Heart left ventricle (tissue), 16 donors: ENCODE results near the gene TBX4. TPM values are rescaled to one million over a fixed set of nuclear protein-coding genes. Genes with fewer than 3 reads are reported as not detected.

ENCODE experiments used
- ATAC-seq, 4 donors: fragments of 200-7000 bp; cut with Tn5 transposase; one replicate each; pipeline ENCODE4 v1.9.1; 2020 to 2022; ENCODE audit warnings: moderate library complexity in 4 of 4, mild to moderate bottlenecking in 3 of 4, moderate number of reproducible peaks in 1 of 4
- DNase-seq, 5 donors: peaks; one replicate each; pipeline ENCODE4 v3.0.0-alpha.2; 2020
- H3K27ac ChIP-seq, 12 donors: fragments of 200-600 bp; sonication (generic) in 4 of 12; one replicate each; pipeline versions ENCODE4 v1.5.0 to v1.8.0; 2016 to 2022; ENCODE audit warnings: mild to moderate bottlenecking in 2 of 12
- H3K27me3 ChIP-seq, 9 donors: fragments of 200-600 bp; sonication (generic) in 2 of 9; one replicate each; pipeline versions ENCODE4 v1.5.1 to v1.8.0; 2016 to 2022; ENCODE audit warnings: mild to moderate bottlenecking in 3 of 9
- H3K36me3 ChIP-seq, 9 donors: fragments of 200-600 bp; sonication (generic) in 2 of 9; one replicate each; pipeline versions ENCODE4 v1.5.0 to v1.8.0; 2018 to 2022; ENCODE audit warnings: mild to moderate bottlenecking in 2 of 9
- H3K4me1 ChIP-seq, 12 donors: fragments of 200-600 bp; sonication (generic) in 4 of 12; one replicate each; pipeline versions ENCODE4 v1.5.0 to v1.8.0; 2016 to 2022; ENCODE audit warnings: mild to moderate bottlenecking in 3 of 12
- H3K4me3 ChIP-seq, 12 donors: fragments of 200-600 bp; sonication (generic) in 4 of 12; one replicate each; pipeline versions ENCODE4 v1.5.0 to v1.8.0; 2017 to 2022; ENCODE audit warnings: mild to moderate bottlenecking in 9 of 12, moderate library complexity in 4 of 12
- H3K9me3 ChIP-seq, 12 donors: fragments of 200-600 bp; sonication (generic) in 4 of 12; one replicate each; pipeline versions ENCODE4 v1.5.0 to v1.8.0; 2016 to 2022; ENCODE audit warnings: mild to moderate bottlenecking in 1 of 12
- POLR2A ChIP-seq, 2 donors: fragments of 450-650 bp; IDR thresholded peaks; one replicate each; pipeline ENCODE4 v1.6.1; 2017; ENCODE audit warnings: antibody characterized with exemption in 2 of 2, mild to moderate bottlenecking in 2 of 2, moderate library complexity in 2 of 2
- WGBS, 4 donors: extraction: QIAGEN DNeasy Blood & Tissue Kit in 2 of 4; methylation state at CpG; one replicate each; pipeline versions ENCODE4 v1.1.5 to v1.1.7; 2013 to 2018; 5-methylcytosine and 5-hydroxymethylcytosine counted together
- intact Hi-C, 10 donors: fragments of 100-400 bp; cut with DNase I; formaldehyde crosslinking; loops; one replicate each; pipeline versions ENCODE4 v1.11.1 to v1.14.2; 2022
- polyA plus RNA-seq, 2 donors: library from polyadenylated mRNA; stranded (reverse); fragments of 200-250 nt; gene quantifications; one replicate each; pipeline ENCODE4 v1.2.3, GENCODE V29; 2013
- total RNA-seq, 9 donors: library from RNA; depleted of rRNA in 2 of 9; stranded (reverse); fragments of >200 nt in 2 of 9; fragmentation: NEBNext Ultra II Directional in 3 of 9; extraction: Animal tissue kit (Norgen Biotek cat#: 25700) in 3 of 9; gene quantifications; one replicate each; pipeline versions ENCODE4 v1.1.0 to v1.2.4, GENCODE V29; 2016 to 2023
- TF ChIP-seq, protein P1 (sequence below), 12 donors: fragments of 200-600 bp; sonication (generic) in 4 of 12; IDR thresholded peaks; one replicate each; pipeline versions ENCODE4 v1.5.0 to v1.8.0; 2018 to 2022; ENCODE audit warnings: antibody characterized with exemption in 12 of 12, mild to moderate bottlenecking in 5 of 12
- donor health status: ischemic (EF 13 %, LVEDD 7.1; RV severe dilation, severe dysfunction).
- donor health status: healthy with polysubstance abuse.
- donor health status: DM: no; HTN: yes; CAD: no.
- donor health status: DM: no; HTN: no; CAD: no.
- donor health status: ischemic (EF 25% LVEDD 6.9; RV normal size, moderate dysfunction).
- donor health status: ischemic (EF 25% LVEDD 5.7; RV mildly dilated, moderate dysfunction).
- donor health status: healthy.
- donor health status: DM: yes; HTN: yes; CAD: no.
- donor health status: ischemic (EF 35%, LVEDD 5.7; RV mildly dilated, moderate dysfunction).
- donor health status: nonischemic (EF 11% LVEDD 7.7; RV severe dilation, severe dysfunction).
- donor health status: DM: yes; HTN: yes; CAD: no.
- donor health status: PGD.
- donor health status: ischemic (EF 29% LVEDD 5.4; RV normal size, mild dysfunction).
- donor health status: nonischemic (EF 23%, LVEDD 6.1; RV moderate dilation, normal function).

TBX4 gene
- total and polyA plus RNA-seq, 11 donors: 0.07 to 0.29 (median 0.10) TPM; not detected in 7

DNA sequence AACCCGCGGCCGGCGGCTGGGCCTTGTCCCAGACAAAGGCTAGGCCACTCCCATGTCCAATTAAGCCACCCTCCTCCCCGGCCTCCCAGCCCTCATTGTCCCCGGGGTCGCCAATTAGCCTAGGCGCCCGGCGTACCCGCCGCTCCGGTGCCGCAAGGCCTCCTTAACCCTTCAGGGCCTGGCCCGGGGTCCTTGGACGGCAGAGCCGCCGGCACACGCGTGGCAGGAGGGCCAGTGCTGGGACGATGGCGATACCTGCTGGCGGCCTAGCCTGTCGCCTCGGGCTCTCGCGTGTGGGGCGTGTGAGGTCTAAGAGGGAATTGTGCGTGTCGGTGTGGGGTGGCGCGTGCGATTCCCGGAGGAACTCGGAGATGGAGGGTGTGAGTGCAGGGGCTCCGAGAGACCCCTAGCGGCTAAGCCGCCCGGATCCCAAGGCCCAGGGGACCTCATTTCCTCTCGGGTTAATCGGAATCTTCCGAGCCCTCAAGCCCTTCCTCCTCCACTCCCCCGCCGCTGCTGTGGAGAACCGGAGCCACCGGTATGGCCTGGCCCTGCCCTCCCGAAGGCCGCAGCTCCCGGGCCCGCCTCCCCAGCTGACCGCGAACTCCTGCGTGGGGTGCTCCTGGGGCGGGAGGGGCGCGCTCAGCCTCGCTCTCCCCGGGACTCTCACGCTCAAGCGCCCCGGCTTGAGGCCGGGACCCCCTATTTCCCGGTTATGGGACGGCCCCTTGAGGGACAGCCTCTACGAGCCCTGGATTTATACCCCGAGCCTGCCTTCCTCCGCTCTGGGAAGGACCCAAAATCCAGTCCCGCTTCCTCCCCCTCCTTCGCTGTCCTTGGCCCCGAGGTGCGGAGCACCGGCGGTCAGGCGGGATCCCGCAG, 40.7 kb upstream of the TBX4 start:
- Histone ChIP-seq H3K27me3 (peaks cover 0 to 64% (median 10%) of the 10 kb centered on the region in 9 donors), H3K27ac (peak overlapping the region; percentile 67 to 92 (median 83)), H3K4me1 (peaks cover 0 to 71% (median 32%) of the 10 kb centered on the region in 12 donors), H3K36me3 (peaks cover 0 to 10% (median 0%) of the 10 kb centered on the region in 9 donors), H3K9me3 (no peaks in the 10 kb centered on the region), H3K4me3 (peak overlapping the region; percentile 37 to 84 (median 65))
- TF ChIP-seq POLR2A (IDR thresholded peaks at IDR 0.05): no peak
- TF ChIP-seq, protein P1, sequence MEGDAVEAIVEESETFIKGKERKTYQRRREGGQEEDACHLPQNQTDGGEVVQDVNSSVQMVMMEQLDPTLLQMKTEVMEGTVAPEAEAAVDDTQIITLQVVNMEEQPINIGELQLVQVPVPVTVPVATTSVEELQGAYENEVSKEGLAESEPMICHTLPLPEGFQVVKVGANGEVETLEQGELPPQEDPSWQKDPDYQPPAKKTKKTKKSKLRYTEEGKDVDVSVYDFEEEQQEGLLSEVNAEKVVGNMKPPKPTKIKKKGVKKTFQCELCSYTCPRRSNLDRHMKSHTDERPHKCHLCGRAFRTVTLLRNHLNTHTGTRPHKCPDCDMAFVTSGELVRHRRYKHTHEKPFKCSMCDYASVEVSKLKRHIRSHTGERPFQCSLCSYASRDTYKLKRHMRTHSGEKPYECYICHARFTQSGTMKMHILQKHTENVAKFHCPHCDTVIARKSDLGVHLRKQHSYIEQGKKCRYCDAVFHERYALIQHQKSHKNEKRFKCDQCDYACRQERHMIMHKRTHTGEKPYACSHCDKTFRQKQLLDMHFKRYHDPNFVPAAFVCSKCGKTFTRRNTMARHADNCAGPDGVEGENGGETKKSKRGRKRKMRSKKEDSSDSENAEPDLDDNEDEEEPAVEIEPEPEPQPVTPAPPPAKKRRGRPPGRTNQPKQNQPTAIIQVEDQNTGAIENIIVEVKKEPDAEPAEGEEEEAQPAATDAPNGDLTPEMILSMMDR (IDR thresholded peaks at IDR 0.05): peak in 3 of 12 donors; percentile 6 to 16 (median 7)
- ATAC-seq (peak in 3 of 4 donors; percentile 40 to 55 (median 53)), DNase-seq (peak; percentile 68 to 83 (median 73))
- WGBS, 4 donors: 1 to 2% (median 1%) methylated on average over 54 to 75 of the region's 75 CpGs
- intact Hi-C loops: loop anchor here in 8 of 10 donors (2.0 to 10.0 kb wide), 7 partner anchors 141 to 687 kb away; partner anchors contain the start of gene MED13 (in 5 of the 8)

DNA sequence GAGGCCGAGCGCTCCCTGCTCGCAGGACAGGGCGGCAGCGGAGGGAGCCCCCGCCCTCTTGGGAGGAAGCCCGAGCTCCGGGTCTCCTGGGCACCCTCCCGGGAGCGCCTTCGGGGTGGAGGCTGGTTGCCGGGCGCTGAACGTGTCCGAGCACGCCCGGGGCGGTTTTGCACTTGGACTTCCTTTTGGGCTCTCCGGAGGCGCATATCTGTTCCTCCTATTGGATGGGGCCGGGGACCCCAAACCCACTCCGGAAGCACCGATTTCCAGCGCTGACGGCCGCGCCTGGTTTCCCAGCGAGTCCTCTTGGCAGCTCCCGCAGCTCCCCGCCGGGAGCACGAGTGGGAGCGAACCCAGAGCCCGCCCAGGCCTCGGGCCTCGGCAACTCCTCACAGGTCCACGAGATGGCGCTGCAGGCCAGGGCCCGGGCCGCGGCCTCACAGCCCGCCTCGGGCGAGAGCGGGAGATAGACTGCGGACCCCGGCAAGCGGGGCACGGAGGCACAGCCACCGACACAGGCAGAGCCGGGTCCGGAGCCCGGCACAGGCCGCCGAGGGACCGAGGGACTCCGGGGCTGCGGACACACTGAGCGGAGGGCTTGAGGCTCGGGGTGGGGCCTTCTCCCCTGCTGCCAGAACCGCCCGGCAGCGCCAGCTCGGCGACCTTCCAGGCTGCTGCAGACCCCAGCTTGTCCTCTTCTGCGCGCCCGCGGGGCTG, 39.9 kb upstream of the TBX4 start:
- 0 to 1% (median 0%) methylated on average over 26 to 69 of the region's 69 CpGs; no CpG with 5 or more reads in 1 of the 4 donors for WGBS, 4 donors
- H3K36me3 ChIP-seq: peaks cover 0 to 10% (median 0%) of the 10 kb centered on the region in 9 donors
- no peaks in the 10 kb centered on the region for H3K9me3 ChIP-seq
- intact Hi-C loops: loop anchor here in 8 of 10 donors (2.0 to 10.0 kb wide), 7 partner anchors 140 to 688 kb away; partner anchors contain the start of gene MED13 (in 5 of the 8)
- peak overlapping the region; percentile 67 to 92 (median 83) for H3K27ac ChIP-seq
- TF ChIP-seq, protein P1 (IDR thresholded peaks at IDR 0.05): peak; percentile 98 to 100 (median 99)
- peak in 1 of 2 donors; percentile 41 for TF ChIP-seq POLR2A (IDR thresholded peaks at IDR 0.05)
- peak; percentile 77 to 93 (median 86) for DNase-seq
- H3K27me3 ChIP-seq: peaks cover 0 to 57% (median 10%) of the 10 kb centered on the region in 9 donors
- ATAC-seq: peak; percentile 14 to 80 (median 76)
- peak overlapping the region; percentile 37 to 84 (median 65) for H3K4me3 ChIP-seq
- H3K4me1 ChIP-seq: peaks cover 0 to 79% (median 40%) of the 10 kb centered on the region in 12 donors

DNA sequence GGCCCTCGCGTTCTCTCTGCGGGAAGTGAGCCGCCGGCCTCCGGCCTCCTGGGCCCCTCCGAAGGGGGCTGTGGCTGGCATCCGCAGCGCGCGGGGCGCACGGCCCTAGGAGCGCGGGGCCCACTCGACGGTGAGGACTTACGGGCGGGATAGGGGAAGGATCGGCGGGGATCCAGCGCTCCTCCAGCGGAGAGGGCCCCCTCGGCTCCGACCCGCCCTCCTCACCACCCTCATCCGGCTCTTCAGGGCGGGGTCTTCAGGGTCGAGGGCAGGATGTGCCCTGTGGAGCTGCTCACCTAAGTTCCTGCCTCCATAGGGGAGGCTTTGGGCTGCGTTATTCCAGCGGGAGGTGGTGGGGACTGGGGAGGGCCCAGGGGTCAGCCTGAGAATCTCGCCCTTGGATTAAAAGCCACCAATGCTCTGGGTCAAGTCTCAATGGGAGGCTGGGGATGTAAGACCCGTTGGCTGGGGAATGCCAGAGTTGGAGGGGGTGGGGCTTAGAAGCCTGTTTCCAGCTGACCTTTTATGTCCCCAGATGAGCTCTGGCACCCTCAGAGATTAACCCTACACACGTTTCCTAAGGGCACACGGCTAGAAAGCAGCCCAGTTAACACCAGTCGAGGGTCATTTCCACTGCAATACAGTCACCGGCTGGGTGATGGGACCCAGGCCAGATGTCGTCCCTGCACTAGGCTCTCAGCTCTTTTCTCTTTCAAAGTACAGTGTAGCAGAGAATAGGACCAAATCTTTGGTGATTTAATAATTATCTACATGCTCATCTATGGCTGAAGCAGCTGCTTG, 39.2 kb upstream of the TBX4 start:
- intact Hi-C loops: loop anchor here in 8 of 10 donors (2.0 to 10.0 kb wide), 7 partner anchors 139 to 688 kb away; partner anchors contain the start of gene MED13 (in 5 of the 8)
- DNase-seq (peak in 3 of 5 donors; percentile 15 to 27 (median 18)), ATAC-seq (no peak)
- Histone ChIP-seq H3K36me3 (peaks cover 0 to 5% (median 0%) of the 10 kb centered on the region in 9 donors), H3K4me1 (peaks cover 0 to 79% (median 41%) of the 10 kb centered on the region in 12 donors), H3K27ac (peak overlapping the region; percentile 67 to 92 (median 83)), H3K9me3 (no peaks in the 10 kb centered on the region), H3K4me3 (peak overlapping the region; percentile 37 to 84 (median 65)), H3K27me3 (peaks cover 0 to 50% (median 9%) of the 10 kb centered on the region in 9 donors)
- TF ChIP-seq, protein P1 (IDR thresholded peaks at IDR 0.05): no peak
- TF ChIP-seq POLR2A (IDR thresholded peaks at IDR 0.05): no peak
- WGBS, 4 donors: 11 to 26% (median 12%) methylated on average over 20 to 38 of the region's 38 CpGs
